Left ventricle myocardium inferior (tissue), 1 donor: ENCODE data around the gene FAM98B. TPM values are rescaled to one million over a fixed set of nuclear protein-coding genes. Genes with fewer than 3 reads are reported as not detected.

Experiments
- DNase-seq: peaks from one replicate; pipeline ENCODE4 v3.0.0-alpha.2; 2020
- H3K27ac ChIP-seq: fragments of 200-600 bp; replicated peaks from 2 replicates; pipeline ENCODE4 v1.8.0; 2021
- H3K27me3 ChIP-seq: fragments of 200-600 bp; 2 replicates; pipeline ENCODE4 v1.8.0; 2021; ENCODE audit warnings: low read depth
- H3K36me3 ChIP-seq: fragments of 200-600 bp; 2 replicates; pipeline ENCODE4 v1.8.0; 2021
- H3K4me1 ChIP-seq: fragments of 200-600 bp; 2 replicates; pipeline ENCODE4 v1.8.0; 2021
- H3K4me3 ChIP-seq: fragments of 200-600 bp; 2 replicates; pipeline ENCODE4 v1.8.0; 2021; ENCODE audit warnings: mild to moderate bottlenecking, moderate library complexity
- H3K9me3 ChIP-seq: fragments of 200-600 bp; replicated peaks from 2 replicates; pipeline ENCODE4 v1.8.0; 2021
- CTCF ChIP-seq: fragments of 200-600 bp; IDR thresholded peaks from 2 replicates; pipeline ENCODE4 v1.8.0; 2021; ENCODE audit warnings: antibody characterized with exemption, mild to moderate bottlenecking, borderline replicate concordance
- intact Hi-C: fragments of 100-400 bp; cut with micrococcal nuclease; formaldehyde crosslinking; loops from one replicate; pipeline ENCODE4 v1.11.0; 2022
- total RNA-seq: library from RNA; stranded (reverse); fragmentation: NEBNext Ultra II Directional; extraction: Animal tissue kit (Norgen Biotek cat#: 25700); gene quantifications from one replicate; pipeline ENCODE4 v1.2.1, GENCODE V29; 2021
- donor health status: DM: no; HTN: yes; CAD: no; lungs with severe emphysema.

Gene FAM98B
- total RNA-seq, 1 donor from 2014 or later = 28.7 TPM

GRCh38 chr15:38516626-38517025, 62.7 kb downstream of the FAM98B start:
- no peak for DNase-seq
- Histone ChIP-seq H3K4me1 (no peaks in the 10 kb centered on the region), H3K27me3 (peaks cover 83% of the 10 kb centered on the region), H3K4me3 (no peak overlapping the region), H3K36me3 (no peaks in the 10 kb centered on the region), H3K27ac (no peak overlapping the region), H3K9me3 (no peaks in the 10 kb centered on the region)
- no peak for TF ChIP-seq CTCF
- intact Hi-C loops = no loop called here

DNA sequence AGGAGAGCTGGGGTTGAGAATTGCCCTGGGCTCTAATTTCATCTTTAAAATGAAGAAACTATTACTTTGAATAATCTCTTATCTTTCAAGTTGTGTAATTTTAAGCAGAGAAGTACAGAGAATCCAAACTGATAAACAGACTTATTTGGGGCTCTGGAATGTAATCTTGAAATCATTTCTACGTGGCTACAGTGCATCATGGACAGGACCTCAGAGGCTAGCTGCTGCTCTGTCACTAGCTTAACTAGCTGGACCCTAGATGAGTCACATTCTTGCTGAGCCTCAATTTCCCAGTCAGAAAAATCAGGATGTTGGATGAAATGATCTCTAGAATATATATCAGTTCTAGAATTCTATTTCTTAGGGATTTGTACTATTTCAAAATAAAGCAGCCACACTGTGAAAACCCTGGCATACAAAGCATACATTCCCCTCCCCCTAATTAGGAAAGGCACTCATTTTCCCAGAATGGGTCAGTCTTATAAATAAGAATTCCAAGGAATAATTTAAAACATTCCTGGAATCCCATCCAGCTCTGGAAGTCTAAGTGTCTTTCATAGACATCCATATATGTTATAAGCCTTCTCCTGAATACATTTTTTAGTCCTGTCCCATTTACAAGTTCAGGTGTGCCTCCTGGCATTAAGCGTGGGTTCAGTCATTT, 63.5 kb downstream of the FAM98B start:
- Histone ChIP-seq H3K36me3 (no peaks in the 10 kb centered on the region), H3K4me3 (no peak overlapping the region), H3K27ac (no peak overlapping the region), H3K4me1 (no peaks in the 10 kb centered on the region), H3K27me3 (peaks cover 83% of the 10 kb centered on the region), H3K9me3 (no peaks in the 10 kb centered on the region)
- no peak for TF ChIP-seq CTCF
- intact Hi-C loops = no loop called here
- no peak for DNase-seq

GRCh38 chr15:38518084-38518483, 64.2 kb downstream of the FAM98B start:
- Histone ChIP-seq H3K9me3 (no peaks in the 10 kb centered on the region), H3K27ac (no peak overlapping the region), H3K36me3 (no peaks in the 10 kb centered on the region), H3K4me1 (no peaks in the 10 kb centered on the region), H3K27me3 (peaks cover 82% of the 10 kb centered on the region), H3K4me3 (no peak overlapping the region)
- intact Hi-C loops = no loop called here
- no peak for DNase-seq
- TF ChIP-seq CTCF = no peak

GRCh38 chr15:38520035-38520434, 66.1 kb downstream of the FAM98B start:
- Histone ChIP-seq H3K27me3 (peaks cover 62% of the 10 kb centered on the region), H3K9me3 (no peaks in the 10 kb centered on the region), H3K4me1 (no peaks in the 10 kb centered on the region), H3K4me3 (no peak overlapping the region), H3K27ac (no peak overlapping the region), H3K36me3 (no peaks in the 10 kb centered on the region)
- TF ChIP-seq CTCF = no peak
- intact Hi-C loops = no loop called here
- DNase-seq = no peak

- H3K27me3 ChIP-seq = peaks cover 50% of the 10 kb centered on the region
- H3K9me3 ChIP-seq = no peaks in the 10 kb centered on the region
- H3K4me1 ChIP-seq = no peaks in the 10 kb centered on the region
- no peak for TF ChIP-seq CTCF
- DNase-seq = no peak
- intact Hi-C loops = no loop called here
- no peak overlapping the region for H3K4me3 ChIP-seq
- H3K36me3 ChIP-seq = no peaks in the 10 kb centered on the region
- no peak overlapping the region for H3K27ac ChIP-seq
Measured at GRCh38 chr15:38521316-38521715, 67.4 kb downstream of the FAM98B start.
